Epithelial cell of proximal tubule (primary cell): ENCODE results near the gene ATP11A. TPM values are rescaled to one million over a fixed set of nuclear protein-coding genes. Genes with fewer than 3 reads are reported as not detected.
"Not testable (repeated sequence)": the region's sequence is repeated elsewhere in the genome, so short reads cannot be mapped to it uniquely, and the experiment has no call there.

Experiments used
- DNase-seq: peaks from one replicate; pipeline ENCODE4 v3.0.0-alpha.2; 2011; ENCODE audit warnings: low read depth
- H3K4me3 ChIP-seq: 2 replicates; pipeline ENCODE4 v1.5.1; 2011; ENCODE audit warnings: low read depth, mild to moderate bottlenecking, low read length
- CTCF ChIP-seq: conservative IDR thresholded peaks from 2 replicates; pipeline ENCODE4 v1.5.1; 2012; ENCODE audit warnings: low read depth, mild to moderate bottlenecking, low read length
- total RNA-seq: library from RNA; depleted of rRNA; stranded (reverse); fragments of >200 nt; gene quantifications from 2 replicates; pipeline ENCODE4 v1.2.3, GENCODE V29; 2015

The ATP11A gene
- total RNA-seq, 1 donor from 2014 or later: 27.2 TPM

DNA sequence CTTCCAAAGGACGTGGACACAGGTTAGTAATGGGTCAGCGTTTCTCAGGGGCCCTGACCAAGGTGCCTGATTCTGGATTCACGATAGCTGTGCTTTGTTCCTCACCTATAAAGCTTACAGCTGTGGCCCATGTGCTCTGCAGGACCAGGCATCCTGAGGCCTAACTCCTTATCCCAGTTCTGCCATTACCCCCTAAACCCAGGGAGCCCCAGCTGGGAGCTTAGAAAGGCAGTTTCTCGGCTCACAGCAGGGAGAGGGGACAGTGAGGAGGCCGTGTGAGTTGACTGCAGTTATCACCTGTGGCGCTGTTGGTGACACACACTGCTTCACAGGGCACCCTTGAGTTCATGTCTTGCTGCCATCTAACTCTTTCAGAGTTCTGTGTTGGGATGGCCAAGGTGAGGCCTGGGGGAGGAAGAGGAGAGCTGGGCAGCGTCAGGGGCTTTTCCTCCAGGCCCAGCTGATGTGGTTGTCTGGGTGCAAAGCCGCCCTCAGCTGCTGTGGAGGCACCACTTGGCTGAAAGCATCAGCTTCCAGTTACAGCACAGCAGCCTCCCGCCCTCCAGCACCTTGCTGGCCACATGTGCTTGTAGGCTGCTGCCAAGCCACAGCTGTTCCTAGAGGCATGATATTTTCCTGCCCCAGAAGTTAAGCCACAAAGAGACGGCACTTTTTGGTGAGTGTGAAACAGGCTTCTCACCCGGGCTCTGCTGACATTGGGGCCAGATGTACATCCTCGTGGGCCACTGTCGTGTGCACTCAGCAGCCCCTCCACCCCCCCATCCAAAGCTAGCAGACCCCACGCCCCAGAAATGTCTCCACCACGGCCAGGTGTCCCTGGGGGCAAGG is 179.6 kb downstream of the ATP11A start:
- no peak overlapping the region for H3K4me3 ChIP-seq
- DNase-seq: no peak
- TF ChIP-seq CTCF: no peak

DNA sequence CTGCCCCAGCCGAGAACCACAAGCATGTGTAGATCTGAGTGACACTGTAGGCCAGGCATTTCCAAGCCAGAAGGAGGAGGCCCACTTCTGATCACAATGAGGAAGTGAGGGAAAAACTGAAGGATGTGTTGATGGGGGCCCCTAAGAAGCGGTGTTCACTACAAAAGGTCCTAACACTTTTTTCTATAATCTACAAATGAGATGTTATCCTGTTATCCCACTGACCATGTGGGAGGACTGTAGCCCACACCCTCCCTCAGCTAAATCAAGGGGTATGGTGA is 180.2 kb downstream of the ATP11A start:
- no peak for TF ChIP-seq CTCF

GRCh38 chr13:112870737-112871287 is 181.0 kb downstream of the ATP11A start:
- no peak overlapping the region for H3K4me3 ChIP-seq
- no peak for DNase-seq
- TF ChIP-seq CTCF: no peak

More for the DNA sequence above, 180.2 kb downstream of the ATP11A start:
- DNase-seq: no peak
- H3K4me3 ChIP-seq: no peak overlapping the region

DNA sequence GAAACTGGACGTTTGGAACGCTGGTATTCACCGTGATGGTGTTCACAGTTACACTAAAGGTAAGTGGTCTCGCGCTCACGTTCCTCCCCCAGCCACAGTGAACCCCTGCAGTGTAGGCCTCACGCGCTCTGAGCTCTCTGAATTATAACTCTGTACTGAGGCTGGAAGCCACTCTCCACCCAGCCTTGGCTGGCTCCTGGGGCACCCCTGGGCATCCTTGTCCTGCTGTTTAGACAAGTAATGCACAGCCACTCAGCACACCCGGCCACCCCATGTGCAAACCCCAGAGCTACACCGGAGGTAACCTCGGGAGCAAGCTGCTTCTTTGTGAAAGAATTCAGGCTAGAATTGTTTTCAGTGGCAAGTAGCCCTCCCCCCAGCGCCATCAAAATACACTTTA is 181.9 kb downstream of the ATP11A start:
- no peak for TF ChIP-seq CTCF
- DNase-seq: no peak
- H3K4me3 ChIP-seq: no peak overlapping the region

- not testable (repeated sequence) for H3K4me3 ChIP-seq, DNase-seq
These were observed 183.1 kb downstream of the ATP11A start for GRCh38 chr13:112872657-112873631.

- H3K4me3 ChIP-seq: no peak overlapping the region
- peak; percentile 85 for TF ChIP-seq CTCF
- no peak for DNase-seq
These were observed 184.3 kb downstream of the ATP11A start for GRCh38 chr13:112873851-112874750.
